GM18526 (cell line): ENCODE data around the gene LY6G5C.

Source experiments
- POLR2A ChIP-seq: IDR thresholded peaks from 3 replicates; pipeline ENCODE4 v1.6.1; 2011; ENCODE audit not compliant: insufficient read length; ENCODE audit errors: extremely low read depth

The LY6G5C gene

GRCh38 chr6:31702405-31702818 lies 21.5 kb upstream of the LY6G5C start:
- TF ChIP-seq POLR2A: no peak

- no peak for TF ChIP-seq POLR2A
Observed at GRCh38 chr6:31701666-31702404, 21.0 kb upstream of the LY6G5C start.

DNA sequence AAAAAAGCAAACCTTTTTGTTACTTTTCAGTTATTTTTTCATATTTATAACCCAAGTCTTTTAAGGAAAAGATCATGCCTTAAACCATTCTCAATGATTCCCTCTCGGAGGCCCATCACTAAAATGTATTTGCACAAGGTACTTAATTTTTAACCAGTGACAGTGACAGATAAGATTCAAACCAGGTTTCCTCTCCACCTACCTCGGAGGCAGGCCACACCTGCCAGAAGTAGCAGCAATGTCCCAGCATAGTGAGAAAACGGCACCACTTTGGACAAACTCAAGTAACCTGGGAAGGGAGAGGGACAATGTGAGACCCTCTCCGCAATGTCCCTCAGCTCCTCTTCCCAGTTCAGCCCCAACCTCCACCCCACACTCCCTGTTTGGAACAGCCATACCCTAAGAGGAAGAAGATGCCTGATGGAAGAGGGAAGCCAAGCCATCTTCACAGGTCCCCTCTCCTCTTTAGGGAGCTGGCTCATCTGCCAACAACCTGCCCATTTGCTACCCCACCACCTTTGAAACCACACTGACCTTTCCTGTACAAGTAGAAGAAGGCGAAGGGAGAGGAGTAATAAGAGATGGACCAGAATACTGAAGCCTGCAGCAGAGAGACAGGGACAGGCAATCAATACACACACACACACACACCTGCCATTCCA lies 20.0 kb upstream of the LY6G5C start:
- no peak for TF ChIP-seq POLR2A

- TF ChIP-seq POLR2A: no peak
Observed at GRCh38 chr6:31697555-31697954, 16.7 kb upstream of the LY6G5C start.

DNA sequence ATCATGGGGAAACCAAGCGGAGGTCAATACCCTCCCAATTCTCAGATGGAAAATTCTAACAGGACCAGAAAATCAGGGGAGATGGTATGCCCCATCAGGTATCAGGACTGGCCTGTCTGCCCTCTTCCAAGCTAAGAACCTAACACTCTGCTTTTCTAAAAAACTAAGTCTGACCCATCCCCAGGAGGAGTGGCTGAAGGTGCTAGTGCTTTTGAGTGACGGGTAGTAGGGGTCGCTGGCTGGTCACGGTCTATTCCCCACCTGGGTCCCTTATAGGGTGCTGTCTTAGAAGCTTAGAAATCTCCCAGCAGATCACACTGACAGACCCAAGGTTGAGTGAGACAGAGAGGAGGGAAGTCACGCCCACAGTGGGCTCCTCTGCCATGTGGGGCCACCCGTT lies 12.7 kb upstream of the LY6G5C start:
- TF ChIP-seq POLR2A: no peak

- TF ChIP-seq POLR2A: no peak
Observed at GRCh38 chr6:31692886-31693285, 12.0 kb upstream of the LY6G5C start.

DNA sequence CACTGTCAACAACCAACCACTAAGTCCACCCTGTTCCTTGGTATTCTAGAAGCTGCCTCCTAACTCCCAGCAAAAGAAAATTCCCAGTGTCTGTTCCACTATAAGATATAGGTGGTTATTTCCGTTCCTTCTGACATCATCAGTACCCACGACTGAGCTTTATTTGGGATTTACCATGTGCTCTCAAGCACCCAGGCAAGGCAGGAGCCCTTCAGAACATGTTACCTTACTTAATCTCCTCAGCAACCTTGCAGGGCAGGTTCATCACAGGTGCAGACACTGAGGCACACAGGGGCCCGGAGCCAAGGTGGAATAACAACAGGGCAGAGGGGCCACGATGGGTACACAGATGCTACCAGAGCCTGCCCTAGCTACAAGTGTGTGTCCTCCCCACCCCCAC lies 11.5 kb upstream of the LY6G5C start:
- no peak for TF ChIP-seq POLR2A

GRCh38 chr6:31691564-31692108 lies 10.8 kb upstream of the LY6G5C start:
- TF ChIP-seq POLR2A: no peak

DNA sequence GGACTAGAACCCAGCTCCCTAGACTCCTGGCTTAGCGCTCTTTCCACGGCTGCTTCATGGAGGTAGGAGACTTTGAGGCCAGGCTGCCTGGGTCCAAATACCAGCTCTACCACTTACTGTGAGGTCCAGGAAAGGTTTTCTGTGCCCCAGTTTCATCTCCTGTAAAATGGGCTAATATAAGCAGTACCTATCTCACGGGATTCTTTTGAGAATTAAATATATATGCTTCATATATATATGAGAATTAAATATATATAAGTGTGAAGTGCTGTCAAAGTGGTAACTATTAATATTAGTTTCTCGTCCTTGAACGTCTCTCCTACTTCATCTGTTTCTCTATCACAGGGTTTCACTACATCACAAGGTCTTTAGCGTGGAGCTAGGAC lies 10.2 kb upstream of the LY6G5C start:
- no peak for TF ChIP-seq POLR2A

DNA sequence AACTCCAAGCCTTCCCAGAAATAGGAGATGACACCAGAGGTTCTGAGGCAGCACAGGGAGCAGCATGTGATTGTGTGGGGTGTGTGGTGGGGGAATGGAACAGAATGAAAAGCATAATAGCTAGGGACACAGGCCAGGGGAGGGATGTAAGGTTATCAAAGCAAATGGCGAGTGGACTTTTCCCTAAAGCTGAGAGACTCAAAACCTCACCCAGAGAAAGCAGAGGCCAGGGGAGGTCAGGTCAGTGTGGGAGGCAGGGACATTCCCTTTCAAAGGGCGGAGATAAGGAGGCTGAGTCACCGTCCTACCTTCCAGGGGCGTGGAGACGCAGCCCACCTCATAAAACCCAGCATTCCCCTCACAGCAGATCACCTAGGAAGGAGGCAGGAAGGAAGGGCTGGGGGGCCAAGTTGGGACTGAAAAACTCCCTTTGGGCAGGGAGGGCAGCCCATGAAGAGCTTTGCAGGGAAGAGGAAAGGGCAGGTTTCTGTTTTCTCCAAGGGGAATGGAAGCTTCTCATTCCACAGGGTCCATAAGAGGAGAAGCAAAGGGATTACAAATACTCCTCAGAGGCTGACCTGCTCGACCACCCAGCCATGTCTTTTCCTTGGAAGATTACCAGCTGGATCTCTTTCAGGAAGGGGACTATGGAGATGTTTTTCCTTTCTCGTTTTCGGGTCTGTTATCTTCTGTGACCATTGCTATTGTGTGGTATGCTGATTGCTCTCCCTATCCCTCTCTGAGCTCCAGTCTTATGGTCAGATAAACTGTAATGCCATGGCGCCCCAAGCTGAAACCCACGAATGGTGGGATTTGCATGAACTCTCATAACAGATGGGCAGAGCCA lies 9.6 kb upstream of the LY6G5C start:
- TF ChIP-seq POLR2A: no peak

DNA sequence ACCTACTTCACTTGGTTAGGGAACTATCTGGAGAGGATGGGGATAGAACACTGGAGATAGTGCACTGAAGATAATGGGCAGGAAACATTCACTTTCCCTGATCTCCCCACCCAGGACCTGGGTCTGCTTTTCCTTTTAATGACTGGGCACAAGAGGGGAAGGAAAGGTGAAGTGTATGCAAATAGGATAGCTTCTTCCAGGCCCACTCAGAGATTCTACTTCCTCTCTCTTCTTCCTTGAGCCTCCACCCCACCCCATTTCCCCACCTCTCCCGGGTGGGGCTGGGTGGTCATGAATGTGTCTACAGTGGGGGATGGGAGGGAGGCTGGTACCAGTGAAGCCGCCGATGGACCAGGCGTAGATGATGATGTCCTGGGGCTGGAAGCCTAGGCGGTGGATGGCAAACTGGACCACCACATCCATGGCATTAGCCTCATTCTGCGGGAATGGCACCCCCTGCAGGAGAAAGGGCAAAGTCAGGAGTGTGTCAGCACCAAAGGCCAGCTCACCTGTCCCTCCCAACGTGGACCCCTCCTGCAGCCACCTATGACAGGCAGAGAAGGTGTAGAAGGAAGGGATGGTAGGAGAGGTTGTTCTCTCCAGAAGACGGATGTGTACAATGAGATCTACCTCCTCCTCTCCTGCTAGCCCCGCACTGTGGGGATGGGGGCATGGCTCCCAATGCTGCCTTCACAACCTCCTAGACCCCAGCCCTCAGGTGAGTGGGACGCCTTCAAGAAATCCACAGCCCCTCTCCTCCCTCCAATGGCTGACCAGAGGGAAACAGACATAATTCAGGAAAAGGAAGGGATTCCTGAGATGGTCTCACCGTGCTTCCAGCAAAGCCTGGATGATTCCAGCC lies 8.6 kb upstream of the LY6G5C start:
- no peak for TF ChIP-seq POLR2A

DNA sequence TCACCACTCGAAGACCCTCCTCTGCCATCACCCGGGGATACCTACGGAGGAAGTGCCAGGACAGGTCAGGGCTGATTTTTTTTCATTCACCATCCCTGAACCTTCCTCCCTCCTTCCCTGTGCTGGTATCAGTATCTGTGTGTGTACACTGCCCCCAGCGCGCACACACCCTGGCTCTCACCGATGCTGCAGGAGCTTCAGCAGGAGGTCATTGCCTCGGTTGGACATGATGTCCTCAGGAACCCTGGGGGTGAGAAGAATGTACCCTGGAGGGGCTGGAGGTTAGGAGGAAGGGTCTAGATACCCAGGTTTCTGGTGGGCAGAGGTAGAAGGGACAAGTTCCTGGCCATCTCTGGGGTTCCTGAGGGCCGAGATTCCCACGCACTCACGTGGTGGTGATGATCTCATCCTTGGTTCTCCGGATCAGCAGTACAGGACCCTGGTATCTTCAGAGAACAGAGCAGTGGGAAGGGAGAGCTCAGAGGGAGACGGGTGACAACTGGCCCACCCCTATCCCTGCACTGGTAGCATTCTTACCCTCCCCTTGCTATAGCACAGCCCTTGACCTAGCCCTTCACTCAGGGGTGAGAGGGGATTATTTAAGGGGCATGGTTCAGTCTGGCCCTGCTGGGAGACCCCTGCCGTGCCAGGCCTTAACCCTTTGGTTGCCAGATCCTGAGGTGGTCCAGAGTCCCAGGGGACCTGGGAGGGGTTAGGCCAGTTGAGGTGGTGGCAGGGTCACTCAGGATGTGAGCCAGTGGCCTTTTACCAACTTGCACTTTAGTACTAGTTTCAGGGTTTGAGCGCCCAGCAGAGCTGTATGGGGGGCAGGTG lies 7.2 kb upstream of the LY6G5C start:
- TF ChIP-seq POLR2A: no peak

DNA sequence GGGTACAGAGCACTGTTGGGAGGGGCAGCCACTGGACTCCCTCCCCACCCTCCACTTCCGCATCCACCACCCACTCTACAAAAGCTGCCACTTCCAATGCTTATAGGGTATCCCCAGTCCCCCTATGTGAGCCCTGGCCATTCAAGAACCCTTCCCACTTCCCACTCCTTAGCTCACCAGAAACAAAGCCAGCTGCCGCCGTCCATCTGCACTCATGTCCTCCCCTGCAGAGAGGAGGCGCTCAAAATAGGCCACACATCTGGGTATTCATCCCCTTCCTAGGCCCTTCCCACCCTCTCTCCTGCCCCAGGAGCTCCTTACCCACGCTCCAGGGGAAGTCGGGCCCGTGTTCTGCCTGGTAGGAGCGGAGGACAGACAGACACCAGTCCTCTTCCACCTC lies 6.5 kb upstream of the LY6G5C start:
- no peak for TF ChIP-seq POLR2A

- no peak for TF ChIP-seq POLR2A
Observed at GRCh38 chr6:31686483-31686882, 5.6 kb upstream of the LY6G5C start.
